Transverse colon (tissue), 4 donors: ENCODE measurements around the gene GPHN.

Experiments used
- EP300 ChIP-seq: sonication (generic); formaldehyde crosslinking; IDR thresholded peaks from one replicate; pipeline ENCODE4 v1.6.1; 2017; ENCODE audit warnings: antibody characterized with exemption, low read depth
- POLR2A ChIP-seq: fragments of 450-650 bp; IDR thresholded peaks from one replicate; pipeline ENCODE4 v1.6.1; 2016; ENCODE audit warnings: antibody characterized with exemption, mild to moderate bottlenecking, moderate library complexity
- POLR2AphosphoS5 ChIP-seq, 3 donors: sonication (generic); formaldehyde crosslinking; IDR thresholded peaks; one replicate each; pipeline ENCODE4 v1.6.1; 2016; ENCODE audit warnings: antibody characterized with exemption in 3 of 3
- TF ChIP-seq, protein P1 (sequence below), 5 experiments: fragments of 200-600 bp in 3 of 5; fragments of 450-650 bp in 2 of 5; sonication (generic) in 3 of 5; IDR thresholded peaks; 1 replicate in 2 of 5; 2 replicates in 3 of 5; pipeline ENCODE4 v1.5.1; 2016 to 2017; ENCODE audit warnings: antibody characterized with exemption in 5 of 5, inconsistent platforms in 3 of 5, mild to moderate bottlenecking in 2 of 5, moderate library complexity in 1 of 5

DNA sequence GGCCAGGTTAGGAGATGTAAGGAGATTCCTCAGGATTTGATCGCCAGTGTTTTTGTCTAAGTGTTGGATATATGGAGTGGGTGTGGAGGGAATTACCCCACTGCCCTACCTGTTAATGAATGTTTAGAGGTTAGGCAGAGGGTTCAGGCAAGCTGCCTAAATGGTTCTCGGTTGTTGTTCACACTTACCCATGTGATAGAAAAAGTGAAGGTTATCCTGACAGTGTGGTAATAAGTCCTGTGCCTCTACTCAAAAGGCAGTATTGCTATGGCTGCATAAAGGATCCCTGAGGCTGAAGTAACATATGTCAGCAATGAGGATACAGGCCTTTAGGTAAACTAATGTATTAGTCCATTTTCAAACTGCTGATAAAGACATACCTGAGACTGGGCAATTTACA lies 112.0 kb downstream of the GPHN start:
- TF ChIP-seq, protein P1, sequence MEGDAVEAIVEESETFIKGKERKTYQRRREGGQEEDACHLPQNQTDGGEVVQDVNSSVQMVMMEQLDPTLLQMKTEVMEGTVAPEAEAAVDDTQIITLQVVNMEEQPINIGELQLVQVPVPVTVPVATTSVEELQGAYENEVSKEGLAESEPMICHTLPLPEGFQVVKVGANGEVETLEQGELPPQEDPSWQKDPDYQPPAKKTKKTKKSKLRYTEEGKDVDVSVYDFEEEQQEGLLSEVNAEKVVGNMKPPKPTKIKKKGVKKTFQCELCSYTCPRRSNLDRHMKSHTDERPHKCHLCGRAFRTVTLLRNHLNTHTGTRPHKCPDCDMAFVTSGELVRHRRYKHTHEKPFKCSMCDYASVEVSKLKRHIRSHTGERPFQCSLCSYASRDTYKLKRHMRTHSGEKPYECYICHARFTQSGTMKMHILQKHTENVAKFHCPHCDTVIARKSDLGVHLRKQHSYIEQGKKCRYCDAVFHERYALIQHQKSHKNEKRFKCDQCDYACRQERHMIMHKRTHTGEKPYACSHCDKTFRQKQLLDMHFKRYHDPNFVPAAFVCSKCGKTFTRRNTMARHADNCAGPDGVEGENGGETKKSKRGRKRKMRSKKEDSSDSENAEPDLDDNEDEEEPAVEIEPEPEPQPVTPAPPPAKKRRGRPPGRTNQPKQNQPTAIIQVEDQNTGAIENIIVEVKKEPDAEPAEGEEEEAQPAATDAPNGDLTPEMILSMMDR (IDR thresholded peaks at IDR 0.05) = no peak
- no peak for TF ChIP-seq POLR2A
- TF ChIP-seq POLR2AphosphoS5 (IDR thresholded peaks at IDR 0.05) = no peak
- TF ChIP-seq EP300 = no peak
